ENCODE results near the gene NMT1. TPM values are rescaled to one million over a fixed set of nuclear protein-coding genes. Genes with fewer than 3 reads are reported as not detected.

NMT1 gene
- polyA plus RNA-seq, 6 donors from 2014 or later: 29.2 to 98.6 (median 55.5) TPM

- DNase-seq: no peak
- ATAC-seq (ENCODE audit: low read depth in 2 of 2): no peak
- H3K27me3 Mint-ChIP-seq: no peaks in the 10 kb centered on the region
- peaks cover 0 to 5% of the 10 kb centered on the region in 2 donors for H3K36me3 Mint-ChIP-seq
- H3K27ac Mint-ChIP-seq: no peak overlapping the region
- H3K4me3 Mint-ChIP-seq: peak overlapping the region in 7 of 8 donors; percentile 84 to 95 (median 93)
- peaks cover 7 to 31% (median 11%) of the 10 kb centered on the region in 3 donors for H3K4me1 Mint-ChIP-seq
- H3K9me3 Mint-ChIP-seq: no peaks in the 10 kb centered on the region
Measured at GRCh38 chr17:45136846-45137560, 75.9 kb downstream of the NMT1 start.

- no peaks in the 10 kb centered on the region for H3K9me3 Mint-ChIP-seq
- H3K36me3 Mint-ChIP-seq: peaks cover 0 to 5% of the 10 kb centered on the region in 2 donors
- H3K27me3 Mint-ChIP-seq: no peaks in the 10 kb centered on the region
- H3K4me1 Mint-ChIP-seq: peaks cover 7 to 33% (median 11%) of the 10 kb centered on the region in 3 donors
- H3K27ac Mint-ChIP-seq: peak overlapping the region in 2 of 6 donors; percentile 19 to 39
- no peak for DNase-seq
- peak overlapping the region in 6 of 8 donors; percentile 5 to 80 (median 58) for H3K4me3 Mint-ChIP-seq
- no peak for ATAC-seq (ENCODE audit: low read depth in 2 of 2)
Measured at GRCh38 chr17:45137561-45138305, 76.6 kb downstream of the NMT1 start.

GRCh38 chr17:45138911-45139532, 77.9 kb downstream of the NMT1 start:
- peak overlapping the region in 1 of 6 donors; percentile 19 for H3K27ac Mint-ChIP-seq
- DNase-seq: no peak
- peaks cover 15 to 38% (median 19%) of the 10 kb centered on the region in 3 donors for H3K4me1 Mint-ChIP-seq
- H3K4me3 Mint-ChIP-seq: peak overlapping the region in 2 of 8 donors; percentile 35 to 64
- ATAC-seq (ENCODE audit: low read depth in 2 of 2): no peak
- no peaks in the 10 kb centered on the region for H3K9me3 Mint-ChIP-seq
- no peaks in the 10 kb centered on the region for H3K27me3 Mint-ChIP-seq
- H3K36me3 Mint-ChIP-seq: peaks cover 0 to 5% of the 10 kb centered on the region in 2 donors

GRCh38 chr17:45139533-45139920, 78.4 kb downstream of the NMT1 start:
- peak overlapping the region in 5 of 8 donors; percentile 4 to 54 (median 30) for H3K4me3 Mint-ChIP-seq
- no peak for ATAC-seq (ENCODE audit: low read depth in 2 of 2)
- H3K27me3 Mint-ChIP-seq: no peaks in the 10 kb centered on the region
- no peak overlapping the region for H3K27ac Mint-ChIP-seq
- peaks cover 15 to 39% (median 19%) of the 10 kb centered on the region in 3 donors for H3K4me1 Mint-ChIP-seq
- DNase-seq: no peak
- no peaks in the 10 kb centered on the region for H3K9me3 Mint-ChIP-seq
- peaks cover 0 to 5% of the 10 kb centered on the region in 2 donors for H3K36me3 Mint-ChIP-seq

GRCh38 chr17:45143094-45143670, 82.1 kb downstream of the NMT1 start:
- H3K36me3 Mint-ChIP-seq: peaks cover 0 to 11% of the 10 kb centered on the region in 2 donors
- no peak for ATAC-seq (ENCODE audit: low read depth in 2 of 2)
- H3K27ac Mint-ChIP-seq: peak overlapping the region in 5 of 6 donors; percentile 44 to 93 (median 89)
- DNase-seq: no peak
- peak overlapping the region; percentile 82 to 99 (median 90) for H3K4me3 Mint-ChIP-seq
- H3K27me3 Mint-ChIP-seq: no peaks in the 10 kb centered on the region
- H3K9me3 Mint-ChIP-seq: peaks cover 0 to 7% (median 0%) of the 10 kb centered on the region in 7 donors
- peaks cover 28 to 46% (median 46%) of the 10 kb centered on the region in 3 donors for H3K4me1 Mint-ChIP-seq

- peak; percentile 60 for DNase-seq
- no peaks in the 10 kb centered on the region for H3K27me3 Mint-ChIP-seq
Measured at GRCh38 chr17:45143767-45144198, 82.7 kb downstream of the NMT1 start.

GRCh38 chr17:45144199-45145034, 83.3 kb downstream of the NMT1 start:
- peak overlapping the region; percentile 82 to 100 (median 96) for H3K4me3 Mint-ChIP-seq
- DNase-seq: no peak
- peaks cover 0 to 11% of the 10 kb centered on the region in 2 donors for H3K36me3 Mint-ChIP-seq
- no peak for ATAC-seq (ENCODE audit: low read depth in 2 of 2)
- H3K27me3 Mint-ChIP-seq: no peaks in the 10 kb centered on the region
- peaks cover 0 to 9% (median 0%) of the 10 kb centered on the region in 7 donors for H3K9me3 Mint-ChIP-seq
- H3K27ac Mint-ChIP-seq: peak overlapping the region in 5 of 6 donors; percentile 69 to 91 (median 89)
- peaks cover 38 to 58% (median 54%) of the 10 kb centered on the region in 3 donors for H3K4me1 Mint-ChIP-seq

More at GRCh38 chr17:45143767-45144198, 82.7 kb downstream of the NMT1 start:
- Mint-ChIP-seq H3K4me3 (peak overlapping the region; percentile 82 to 99 (median 90)), H3K9me3 (peaks cover 0 to 9% (median 0%) of the 10 kb centered on the region in 7 donors), H3K4me1 (peaks cover 33 to 52% (median 49%) of the 10 kb centered on the region in 3 donors), H3K27ac (peak overlapping the region; percentile 44 to 93 (median 89)), H3K36me3 (peaks cover 0 to 11% of the 10 kb centered on the region in 2 donors)
- peak; percentile 14 to 16 for ATAC-seq (ENCODE audit: low read depth in 2 of 2)

- Mint-ChIP-seq H3K9me3 (peaks cover 0 to 9% (median 0%) of the 10 kb centered on the region in 7 donors), H3K27ac (peak overlapping the region in 3 of 6 donors; percentile 15 to 76 (median 69)), H3K36me3 (peaks cover 0 to 11% of the 10 kb centered on the region in 2 donors), H3K4me3 (peak overlapping the region; percentile 41 to 100 (median 92)), H3K27me3 (no peaks in the 10 kb centered on the region), H3K4me1 (peaks cover 44 to 64% (median 59%) of the 10 kb centered on the region in 3 donors)
- DNase-seq (no peak), ATAC-seq (ENCODE audit: low read depth in 2 of 2) (no peak)
Measured at GRCh38 chr17:45145035-45145389, 83.9 kb downstream of the NMT1 start.

- peak overlapping the region; percentile 21 to 100 (median 98) for H3K4me3 Mint-ChIP-seq
- H3K27ac Mint-ChIP-seq: peak overlapping the region in 3 of 6 donors; percentile 57 to 100 (median 60)
- H3K36me3 Mint-ChIP-seq: peaks cover 0 to 7% of the 10 kb centered on the region in 2 donors
- no peaks in the 10 kb centered on the region for H3K27me3 Mint-ChIP-seq
- H3K9me3 Mint-ChIP-seq: peaks cover 0 to 9% (median 0%) of the 10 kb centered on the region in 7 donors
- peaks cover 45 to 71% (median 64%) of the 10 kb centered on the region in 3 donors for H3K4me1 Mint-ChIP-seq
- no peak for ATAC-seq (ENCODE audit: low read depth in 2 of 2)
- DNase-seq: no peak
Measured at GRCh38 chr17:45146166-45146565, 85.0 kb downstream of the NMT1 start.

GRCh38 chr17:45146592-45146889, 85.4 kb downstream of the NMT1 start:
- Mint-ChIP-seq H3K27me3 (no peaks in the 10 kb centered on the region), H3K9me3 (peaks cover 0 to 9% (median 0%) of the 10 kb centered on the region in 7 donors), H3K4me1 (peaks cover 46 to 75% (median 68%) of the 10 kb centered on the region in 3 donors), H3K36me3 (peaks cover 0 to 6% of the 10 kb centered on the region in 2 donors), H3K4me3 (peak overlapping the region; percentile 96 to 100 (median 98)), H3K27ac (peak overlapping the region in 5 of 6 donors; percentile 90 to 100 (median 99))
- DNase-seq (no peak), ATAC-seq (ENCODE audit: low read depth in 2 of 2) (no peak)

GRCh38 chr17:45146890-45147580, 85.9 kb downstream of the NMT1 start:
- ATAC-seq (ENCODE audit: low read depth in 2 of 2): peak; percentile 7 to 10
- DNase-seq: no peak
- Mint-ChIP-seq H3K9me3 (peaks cover 0 to 9% (median 0%) of the 10 kb centered on the region in 7 donors), H3K27ac (peak overlapping the region; percentile 99 to 100 (median 100)), H3K4me1 (peaks cover 49 to 78% (median 73%) of the 10 kb centered on the region in 3 donors), H3K36me3 (peaks cover 0 to 6% of the 10 kb centered on the region in 2 donors), H3K27me3 (no peaks in the 10 kb centered on the region), H3K4me3 (peak overlapping the region; percentile 96 to 100 (median 98))

Data from naive B cell (primary cell).